ENCODE measurements around the gene TMEM38A.
A peak's percentile ranks its signal among the peaks of the same experiment; 100 is the strongest.
"Not testable (repeated sequence)": the region's sequence is repeated elsewhere in the genome, so short reads cannot be mapped to it uniquely, and the experiment has no call there.

The TMEM38A gene

DNA sequence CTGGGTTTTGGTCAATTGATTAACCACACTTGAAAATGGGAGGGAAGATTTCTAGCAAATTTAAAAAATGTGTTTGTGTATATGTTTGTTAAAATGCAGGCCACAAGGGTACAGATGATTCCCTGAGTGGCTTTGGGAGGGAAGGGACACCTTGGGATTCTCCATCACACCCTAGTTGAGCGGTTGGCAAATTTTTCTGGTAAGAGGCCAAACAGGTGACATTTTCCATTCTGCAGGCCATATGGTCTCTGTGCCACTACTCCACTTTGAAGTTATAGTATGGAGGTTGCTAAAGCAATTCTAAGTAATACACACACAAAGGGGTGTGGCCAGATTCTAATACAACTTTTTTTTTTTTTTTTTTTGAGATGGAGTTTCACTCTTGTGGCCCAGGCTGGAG, 20.0 kb upstream of the TMEM38A start:
- DNase-seq = no peak

DNA sequence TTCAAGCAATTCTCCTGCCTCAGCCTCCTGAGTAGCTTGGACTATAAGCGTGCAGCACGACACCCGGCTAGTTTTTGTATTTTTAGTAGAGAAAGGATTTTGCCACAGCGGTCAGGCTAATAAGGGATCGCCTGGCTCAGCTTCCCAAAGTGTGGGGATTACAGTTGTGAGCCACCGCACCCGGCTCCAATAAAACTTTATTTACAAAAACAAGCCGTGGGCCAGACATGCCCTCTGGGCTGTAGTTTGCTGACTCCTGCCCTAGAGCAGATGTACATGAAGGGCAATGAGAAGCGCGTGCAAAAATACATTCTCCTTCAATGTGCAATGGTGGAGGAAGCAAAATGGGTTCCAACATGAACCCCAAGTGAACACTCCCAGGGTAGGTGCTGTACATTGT, 19.2 kb upstream of the TMEM38A start:
- DNase-seq = no peak

DNA sequence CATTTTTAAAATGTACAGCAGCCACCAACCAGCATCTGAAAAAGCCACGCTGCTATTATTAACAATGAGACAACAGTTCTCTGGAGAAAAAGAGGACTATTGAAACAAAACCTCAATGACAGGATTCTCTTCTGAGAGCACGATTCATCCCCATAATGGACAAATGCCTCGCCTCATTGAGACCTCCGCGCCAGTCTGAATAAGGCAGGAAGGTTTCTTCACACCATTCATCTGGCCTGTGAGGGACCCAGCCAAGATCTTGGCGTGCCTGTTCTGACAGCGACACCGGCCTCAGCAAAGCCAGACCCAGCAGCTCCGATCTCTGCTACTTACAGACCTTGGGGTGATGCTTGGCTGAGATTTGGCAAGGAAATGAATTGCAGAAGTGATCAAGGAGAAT, 15.8 kb upstream of the TMEM38A start:
- DNase-seq = no peak

DNA sequence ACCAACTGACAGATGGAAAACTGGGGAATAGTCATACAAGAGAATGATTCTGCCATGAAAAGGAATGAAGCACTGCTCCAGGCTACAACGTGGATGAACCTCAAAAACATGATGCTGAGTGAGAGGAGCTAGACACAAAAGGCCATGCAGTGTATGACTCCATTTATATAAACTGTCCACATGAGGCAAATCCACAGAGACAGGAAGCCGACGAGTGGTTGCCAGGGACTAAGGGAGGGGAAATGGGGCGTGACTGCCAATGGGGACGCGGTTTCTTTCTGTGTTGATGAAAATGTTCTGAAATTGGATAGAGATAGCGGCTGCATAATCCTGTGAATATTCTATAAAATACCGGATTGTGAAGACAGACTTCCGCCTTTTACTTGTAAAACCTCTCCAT, 11.2 kb upstream of the TMEM38A start:
- DNase-seq = no peak

DNA sequence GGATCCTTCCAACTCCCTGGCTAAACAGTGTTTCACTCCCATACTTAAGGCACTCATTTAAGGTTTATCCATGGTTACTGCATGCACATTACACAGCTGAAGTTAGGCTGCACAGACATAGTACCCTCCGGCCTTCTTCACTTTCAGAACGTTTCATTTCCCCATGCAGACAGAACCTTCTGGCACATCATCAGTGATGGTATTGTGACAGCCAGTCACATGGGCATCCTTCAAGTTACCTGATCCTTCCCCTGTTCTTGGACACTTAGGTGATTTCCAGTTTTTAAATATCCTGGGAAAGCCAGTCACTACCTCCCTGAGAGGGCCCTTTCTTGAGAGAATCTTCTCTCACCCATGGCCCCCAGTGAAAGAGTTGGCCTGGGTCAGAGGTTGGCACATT, 10.1 kb upstream of the TMEM38A start:
- no peak for DNase-seq

DNA sequence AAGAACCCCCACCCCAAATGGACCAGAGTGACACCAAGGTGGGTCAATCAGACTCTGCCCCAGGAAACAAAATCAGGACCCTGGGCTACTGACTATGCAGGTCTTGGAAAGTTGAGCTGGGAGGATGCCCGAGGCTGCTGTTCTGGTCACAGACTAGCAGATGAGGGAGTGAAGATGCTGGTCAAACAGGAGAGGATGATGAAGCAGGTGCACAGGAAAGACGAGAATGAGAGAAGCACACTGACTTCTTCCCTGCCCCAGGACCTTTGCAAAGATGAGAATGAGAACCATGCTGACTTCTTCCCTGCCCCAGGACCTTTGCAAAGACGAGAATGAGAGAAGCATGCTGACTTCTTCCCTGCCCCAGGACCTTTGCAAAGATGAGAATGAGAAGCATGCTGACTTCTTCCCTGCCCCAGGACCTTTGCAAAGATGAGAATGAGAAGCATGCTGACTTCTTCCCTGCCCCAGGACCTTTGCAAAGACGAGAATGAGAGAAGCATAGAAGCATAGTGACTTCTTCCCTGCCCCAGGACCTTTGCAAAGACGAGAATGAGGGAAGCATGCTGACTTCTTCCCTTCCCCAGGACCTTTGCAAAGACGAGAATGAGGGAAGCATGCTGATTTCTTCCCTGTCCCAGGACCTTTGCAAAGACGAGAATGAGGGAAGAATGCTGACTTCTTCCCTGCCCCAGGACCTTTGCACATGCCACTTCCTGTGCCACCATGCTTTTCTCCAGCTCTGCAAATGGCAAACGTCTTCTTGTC, 9.3 kb upstream of the TMEM38A start:
- DNase-seq = not testable (repeated sequence)

DNA sequence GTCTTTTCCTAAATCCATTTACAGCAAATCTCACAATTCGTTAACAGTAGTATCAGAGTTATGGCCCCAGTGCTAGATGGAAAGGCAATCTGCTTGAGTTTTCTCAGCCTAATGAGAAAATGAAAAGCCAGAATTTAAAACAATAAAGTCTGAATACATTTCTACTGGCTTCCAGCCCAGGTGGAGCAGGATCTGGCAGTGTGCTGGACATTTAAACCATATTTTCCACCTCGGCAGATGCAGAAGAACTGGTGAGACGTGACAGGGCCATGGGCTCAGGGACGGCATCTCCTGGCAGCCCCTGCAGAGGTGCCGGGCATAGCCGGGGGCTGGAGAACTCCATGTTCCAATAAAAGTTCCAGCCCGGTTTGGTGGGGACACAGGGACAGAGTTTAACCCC, 8.1 kb upstream of the TMEM38A start:
- DNase-seq = no peak

DNA sequence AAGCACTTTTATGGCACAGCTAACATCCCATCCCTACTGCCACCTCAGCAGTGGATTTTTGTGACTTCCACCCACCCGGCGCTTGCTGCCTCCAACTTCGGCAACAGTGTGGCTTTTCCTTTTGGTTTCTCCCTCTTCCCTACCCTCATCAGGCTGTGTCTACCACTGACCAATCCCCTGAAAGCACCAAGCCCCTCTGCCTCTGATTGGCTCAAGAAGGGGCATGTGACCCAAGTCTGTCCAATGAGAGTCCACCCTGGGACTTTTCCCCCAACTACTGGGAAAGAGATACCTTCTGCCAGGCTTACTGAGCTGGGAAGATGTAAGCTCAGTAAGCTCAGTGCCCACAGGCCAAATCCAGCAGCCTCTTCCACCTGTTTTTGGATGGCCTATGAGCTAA, 6.8 kb upstream of the TMEM38A start:
- DNase-seq = no peak

DNA sequence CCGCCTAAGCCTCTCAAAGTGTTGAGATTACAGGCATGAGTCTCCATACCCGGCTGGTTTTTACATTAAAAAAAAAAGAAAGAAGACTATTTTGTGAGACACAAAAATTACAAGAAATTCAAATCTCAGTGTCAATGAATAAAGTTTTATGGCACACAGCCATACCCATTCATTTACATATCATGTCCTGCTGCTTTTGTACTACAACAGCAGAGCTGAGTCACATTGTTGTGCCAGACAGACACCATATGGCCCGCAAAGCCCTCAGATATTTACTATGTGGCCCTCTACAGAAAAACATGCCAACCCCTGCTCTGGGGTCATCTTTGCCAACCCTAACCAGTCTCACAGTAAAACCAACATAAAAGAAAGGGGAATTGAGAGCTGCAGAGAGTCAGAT, 6.3 kb upstream of the TMEM38A start:
- DNase-seq = no peak

DNA sequence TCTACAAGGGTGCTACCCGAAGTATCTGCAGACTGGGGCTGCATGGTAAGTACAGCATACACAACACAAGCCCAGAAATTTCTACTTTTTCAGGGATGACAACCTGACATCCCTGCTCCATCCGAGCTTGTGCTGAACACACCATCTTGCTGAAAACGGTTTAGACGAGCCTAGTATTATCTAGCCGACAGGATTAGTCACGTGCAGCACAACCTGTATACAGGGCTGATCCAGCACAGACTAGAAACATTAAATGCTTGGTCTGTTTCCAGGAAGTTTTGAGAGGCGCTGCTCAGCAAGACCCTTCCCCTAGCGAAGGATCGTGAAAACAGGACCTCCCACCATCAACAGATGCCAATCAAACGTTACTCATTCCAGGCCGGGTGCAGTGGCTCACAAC, 5.2 kb upstream of the TMEM38A start:
- DNase-seq = no peak

DNA sequence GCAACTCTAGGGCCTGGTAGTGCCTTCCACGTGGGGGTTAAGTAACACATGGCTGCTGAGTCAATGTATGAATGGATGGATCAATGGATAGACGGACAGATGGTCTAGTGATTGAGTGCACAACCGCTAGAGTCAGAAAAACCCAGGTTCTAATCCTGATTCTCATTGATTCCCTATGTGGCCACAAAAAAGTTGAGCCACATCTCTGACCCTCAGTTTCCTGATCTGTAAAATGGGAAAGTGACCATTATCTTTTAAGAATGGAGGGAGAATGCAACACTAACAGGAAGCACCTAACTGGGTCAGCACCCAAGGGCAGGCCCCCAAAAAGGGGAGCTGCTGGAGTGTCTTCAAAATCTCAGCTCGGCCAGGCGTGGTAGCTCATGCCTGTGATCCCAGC, 3.6 kb upstream of the TMEM38A start:
- DNase-seq = no peak

DNA sequence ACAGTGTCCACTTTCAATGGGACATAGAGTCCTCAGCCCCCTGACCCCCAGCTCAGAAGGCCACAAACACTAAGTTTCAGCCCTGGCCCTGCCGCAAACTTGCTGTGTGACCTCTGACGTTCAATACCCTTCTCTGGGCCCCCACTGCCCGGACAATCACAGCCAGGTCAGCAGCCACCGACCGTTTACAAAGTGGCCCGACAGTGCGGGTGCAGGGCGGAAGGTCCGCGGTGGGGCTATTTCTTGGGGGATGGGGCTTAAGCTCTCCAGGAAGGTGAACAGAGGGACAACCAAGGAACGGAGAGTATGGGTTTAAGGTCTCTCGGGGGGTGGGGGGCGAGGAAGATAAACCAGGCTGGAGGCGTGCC, 1.5 kb upstream of the TMEM38A start:
- no peak for DNase-seq

DNA sequence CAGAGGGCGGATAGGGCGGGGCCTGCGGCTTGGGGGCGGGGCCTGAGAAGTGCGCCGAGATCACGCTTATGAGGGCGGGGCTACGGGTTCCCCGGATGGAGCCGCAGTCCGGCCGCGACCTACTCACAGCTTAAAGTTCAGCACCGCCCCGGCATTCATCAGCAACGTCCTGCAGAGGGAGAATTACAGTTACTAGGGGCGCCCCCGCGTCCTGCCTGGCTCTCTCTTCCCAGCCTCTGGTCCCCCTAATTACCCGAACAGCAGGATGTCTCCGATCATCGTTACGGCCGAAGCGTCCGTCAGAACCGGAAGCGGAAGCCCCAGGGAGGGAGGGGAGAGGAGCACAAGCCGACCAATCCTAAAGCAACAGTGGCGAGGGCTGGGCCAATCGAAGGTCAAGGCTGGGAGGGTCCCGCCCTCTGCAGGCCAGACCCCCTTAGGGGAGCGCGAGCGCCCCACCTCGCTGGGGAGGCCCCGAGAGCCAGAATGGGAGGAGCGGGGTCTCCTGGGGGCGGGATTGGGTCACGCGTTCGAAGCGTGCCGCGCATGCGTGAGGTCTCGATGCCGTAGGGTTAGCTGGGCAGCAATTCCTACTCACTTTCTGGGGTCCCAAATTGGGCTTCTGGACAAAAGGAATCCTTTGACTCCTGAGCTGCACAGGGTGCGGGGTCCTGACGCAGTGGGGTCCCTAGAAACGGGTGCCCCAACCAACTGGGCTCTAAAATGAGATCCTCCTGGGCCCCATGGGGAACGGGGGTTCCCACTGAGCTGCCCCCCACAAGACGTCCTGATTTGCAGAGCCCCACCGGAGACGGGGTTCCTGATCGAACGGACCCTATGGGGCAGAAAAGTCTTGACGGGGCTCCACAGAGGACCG, 869 bp upstream of the TMEM38A start, which contains the start of gene SMIM7:
TSS of gene SMIM7 (minus strand) at position 313 of the 877 bp plus-strand sequence. CDS start at position 279, 34 bp downstream.
- peak; percentile 97 for DNase-seq

DNA sequence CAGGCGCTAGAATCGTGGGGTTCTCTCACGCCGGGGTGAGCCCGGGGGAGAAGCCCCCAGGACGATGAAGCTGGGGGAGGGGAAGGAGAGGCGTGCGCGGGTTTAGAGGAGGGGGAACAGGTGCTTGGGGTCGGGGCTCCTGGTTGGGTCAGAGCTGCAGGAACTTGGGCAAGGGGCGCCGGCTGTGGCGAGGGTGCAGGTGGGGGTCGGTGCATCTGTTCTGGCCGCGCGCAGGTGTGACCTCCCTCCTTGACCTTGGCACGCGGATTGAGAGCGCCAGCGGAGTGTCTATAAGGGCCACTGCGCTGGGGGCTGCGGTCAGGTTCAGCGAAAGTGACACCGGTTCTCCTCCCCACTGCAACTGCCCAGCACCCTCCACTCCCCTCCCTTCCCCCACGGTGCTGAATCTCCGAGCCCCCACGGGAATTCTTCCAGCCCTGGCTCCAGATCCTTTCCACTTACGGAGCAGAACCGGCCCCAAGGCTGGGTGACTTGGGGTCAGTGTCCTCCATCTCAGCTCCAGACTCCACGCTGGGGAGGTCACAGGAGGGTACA, 618 bp downstream of the TMEM38A start:
- peak; percentile 35 for DNase-seq

DNA sequence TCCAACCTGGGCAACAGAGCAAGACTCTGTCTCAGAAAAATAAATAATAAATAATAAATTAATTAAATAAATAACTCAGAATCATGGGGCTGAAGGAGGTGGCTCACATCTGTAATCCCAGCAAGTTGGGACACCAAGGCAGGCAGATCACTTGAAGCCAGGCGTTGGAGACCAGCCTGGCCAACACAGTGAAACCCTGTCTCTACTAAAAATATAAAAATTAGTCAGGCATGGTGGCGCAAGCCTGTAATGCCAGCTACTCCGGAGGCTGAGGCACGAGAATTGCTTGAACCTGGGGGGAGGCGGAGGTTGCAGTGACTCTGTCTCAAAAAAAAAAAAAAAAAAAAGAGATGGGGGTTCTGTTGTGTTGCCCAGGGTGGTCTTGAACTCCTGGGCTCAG, 7.2 kb downstream of the TMEM38A start:
- DNase-seq = no peak

DNA sequence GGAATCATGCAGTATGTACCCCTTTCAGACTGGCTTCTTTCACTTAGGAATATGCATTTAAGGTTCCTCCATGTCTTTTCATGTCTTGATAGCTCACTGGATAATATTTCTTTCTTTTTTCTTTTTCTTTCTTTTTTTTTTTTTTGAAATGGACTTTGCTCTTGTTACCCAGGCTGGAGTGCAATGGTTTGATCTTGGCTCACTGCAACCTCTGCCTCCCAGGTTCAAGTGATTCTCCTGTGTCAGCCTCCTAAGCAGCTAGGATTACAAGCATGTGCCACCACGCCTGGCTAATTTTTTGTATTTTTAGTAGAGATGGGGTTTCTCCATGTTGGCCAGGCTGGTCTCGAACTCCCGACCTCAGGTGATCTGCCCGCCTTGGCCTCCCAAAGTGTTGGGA, 7.8 kb downstream of the TMEM38A start:
- DNase-seq = not testable (repeated sequence)

DNA sequence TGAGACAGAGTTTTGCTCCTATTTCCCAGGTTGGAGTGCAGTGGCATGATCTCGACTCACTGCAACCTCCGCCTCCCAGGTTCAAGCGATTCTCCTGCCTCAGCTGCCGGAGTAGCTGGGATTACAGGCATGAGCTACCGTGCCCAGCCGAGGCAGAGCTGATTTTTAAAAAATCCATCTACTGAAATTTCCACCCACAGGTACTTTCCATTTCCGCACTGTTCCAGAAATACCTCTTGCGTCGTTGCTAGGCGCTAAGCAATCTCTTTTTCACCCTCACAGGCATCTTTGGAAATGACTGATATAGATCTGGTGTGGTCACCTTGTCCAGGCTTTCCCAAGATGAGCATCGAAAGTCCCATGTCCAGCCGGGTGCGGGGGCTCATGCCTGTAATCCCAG, 9.4 kb downstream of the TMEM38A start:
- DNase-seq = no peak

DNA sequence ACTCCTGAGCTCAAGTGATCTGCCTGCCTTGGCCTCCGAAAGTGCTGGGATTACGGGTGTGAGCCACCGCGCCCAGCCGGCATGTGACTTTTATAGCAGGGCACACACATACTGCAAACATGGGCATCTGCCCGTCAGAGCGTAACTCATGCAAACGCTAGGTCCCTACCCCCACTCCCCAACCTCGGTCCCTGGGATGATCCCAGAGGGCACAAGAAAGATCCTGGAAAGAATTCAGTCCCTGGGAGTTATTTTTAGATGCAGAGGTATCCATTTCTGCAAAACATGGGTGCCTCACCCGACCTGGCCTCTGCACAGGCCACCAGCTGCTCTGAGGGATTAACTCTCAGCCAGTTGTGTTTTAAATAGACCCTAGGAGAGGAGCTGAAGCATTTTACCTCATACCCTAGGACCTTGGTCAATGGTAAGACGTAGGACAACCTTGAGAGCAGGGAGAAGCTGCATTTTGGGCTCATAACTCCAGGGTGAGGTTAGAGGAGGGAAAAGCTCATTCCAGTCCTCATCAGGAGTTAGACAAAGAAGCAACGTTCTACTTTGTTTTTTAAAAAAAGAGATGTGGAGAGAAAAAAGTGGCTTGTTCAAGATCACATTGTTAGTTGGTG, 10.8 kb downstream of the TMEM38A start:
- DNase-seq = no peak

DNA sequence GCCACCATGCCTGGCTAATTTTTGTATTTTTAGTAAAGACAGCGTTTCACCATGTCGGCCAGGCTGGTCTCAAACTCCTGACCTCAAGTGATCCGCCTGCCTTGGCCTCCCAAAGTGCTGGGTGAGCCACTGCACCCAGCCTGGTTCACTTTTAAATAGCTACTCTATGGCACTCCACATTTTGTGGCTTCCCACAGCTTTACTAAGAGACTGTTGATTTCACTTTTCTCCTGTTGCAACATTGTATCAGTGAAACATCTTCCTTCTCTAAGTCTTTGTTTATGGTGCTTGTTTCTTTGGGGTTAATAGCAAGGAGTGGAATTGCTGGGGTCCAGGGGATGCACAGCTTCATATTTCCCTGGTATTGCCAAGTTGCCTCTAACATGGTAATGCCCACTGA, 12.3 kb downstream of the TMEM38A start:
- no peak for DNase-seq

DNA sequence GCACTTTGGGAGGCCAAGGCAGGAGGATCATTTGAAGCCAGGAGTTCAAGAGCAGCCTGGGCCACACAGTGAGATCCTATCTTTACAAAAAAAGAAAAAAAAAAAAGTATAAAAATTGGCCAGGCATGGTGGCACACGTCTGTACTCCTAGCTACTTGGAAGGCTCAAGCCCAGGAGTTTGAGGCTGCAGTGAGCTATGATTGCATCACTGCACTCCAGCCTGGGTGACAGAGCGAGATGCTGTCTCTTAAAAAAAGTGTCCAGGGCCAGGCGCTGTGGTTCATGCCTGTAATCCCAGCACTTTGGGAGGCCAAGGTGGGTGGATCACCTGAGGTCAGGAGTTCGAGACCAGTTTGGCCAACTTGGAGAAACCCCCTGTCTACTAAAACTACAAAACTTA, 12.9 kb downstream of the TMEM38A start:
- not testable (repeated sequence) for DNase-seq

DNA sequence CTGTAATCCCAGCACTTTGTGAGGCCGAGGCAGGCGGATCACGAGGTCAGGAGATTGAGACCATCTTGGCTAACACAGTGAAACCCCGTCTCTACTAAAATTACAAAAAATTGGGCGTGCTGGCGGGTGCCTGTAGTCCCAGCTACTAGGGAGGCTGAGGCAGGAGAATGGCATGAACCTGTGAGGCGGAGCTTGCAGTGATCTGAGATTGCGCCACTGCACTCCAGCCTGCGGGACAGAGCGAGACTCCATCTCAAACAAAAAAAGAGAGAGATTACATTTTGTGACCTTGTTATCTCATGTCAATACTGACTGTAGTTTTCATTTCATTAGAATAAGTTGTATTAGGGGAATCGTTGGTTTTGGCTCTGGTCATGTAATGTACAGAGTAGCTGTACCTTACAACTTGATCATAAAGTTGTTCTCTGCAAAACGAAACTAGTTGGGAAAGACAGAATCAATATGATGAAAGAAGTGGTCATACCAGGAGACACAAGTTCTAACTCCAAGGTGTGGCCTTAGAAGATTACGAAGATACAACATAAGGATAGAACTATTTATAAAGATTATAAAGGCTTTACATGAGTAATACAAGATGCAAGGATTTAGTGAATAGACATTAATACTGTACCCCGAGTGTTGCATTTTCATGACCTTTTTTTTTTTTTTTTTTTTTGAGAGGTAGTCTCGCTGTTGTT, 15.3 kb downstream of the TMEM38A start:
- DNase-seq = no peak

DNA sequence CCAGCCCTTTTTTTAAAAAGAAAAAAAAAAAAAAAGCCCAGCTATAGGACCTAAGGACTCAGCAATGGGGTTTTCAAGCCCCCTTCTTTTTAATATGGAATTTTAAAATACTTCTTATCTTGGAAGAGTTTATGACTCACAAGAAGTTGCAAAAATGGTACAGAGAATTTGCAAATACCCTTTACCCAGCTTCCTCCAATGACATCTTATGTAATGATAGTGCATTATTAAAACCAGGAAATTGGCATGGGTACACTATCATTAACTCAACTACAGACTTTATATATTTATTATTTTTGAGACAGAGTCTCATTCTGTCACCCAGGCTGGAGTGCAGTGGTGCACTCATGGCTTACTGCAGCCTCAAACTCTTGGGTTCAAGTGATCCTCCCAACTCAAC, 16.1 kb downstream of the TMEM38A start:
- DNase-seq = no peak

DNA sequence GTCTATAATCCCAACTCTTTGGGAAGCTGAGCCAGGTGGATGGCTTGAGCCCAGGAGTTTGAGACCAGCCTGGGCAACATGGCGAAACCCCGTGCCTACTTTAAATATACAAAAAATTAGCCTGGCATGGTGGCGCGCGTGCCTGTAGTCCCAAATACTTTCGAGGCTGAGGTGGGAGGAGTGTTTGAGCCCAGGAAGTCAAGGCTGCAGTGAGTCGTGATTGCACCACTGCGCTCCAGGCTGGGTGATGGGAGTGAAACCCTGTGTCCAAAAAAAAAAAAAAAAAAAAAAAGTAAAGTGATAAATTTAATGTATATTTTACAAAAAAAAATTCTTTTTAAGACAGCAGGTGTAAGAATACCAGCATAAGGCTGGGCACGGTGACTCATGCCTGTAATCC, 17.6 kb downstream of the TMEM38A start:
- DNase-seq = no peak
